EH (cell line): ENCODE measurements around the gene ADAM12.

Source experiments
- DNase-seq: peaks from one replicate; pipeline ENCODE4 v3.0.0-alpha.2; 2015; ENCODE audit warnings: low read depth

Gene ADAM12

GRCh38 chr10:126314863-126315493 lies 73.3 kb downstream of the ADAM12 start:
- no peak for DNase-seq

GRCh38 chr10:126312167-126312566 lies 76.1 kb downstream of the ADAM12 start:
- no peak for DNase-seq

GRCh38 chr10:126309228-126309883 lies 78.9 kb downstream of the ADAM12 start:
- peak; percentile 25 for DNase-seq

- DNase-seq = peak; percentile 47
These were observed 85.2 kb downstream of the ADAM12 start for GRCh38 chr10:126302826-126303665.

GRCh38 chr10:126302476-126302756 lies 85.9 kb downstream of the ADAM12 start:
- no peak for DNase-seq

- no peak for DNase-seq
These were observed 86.4 kb downstream of the ADAM12 start for GRCh38 chr10:126301701-126302475.

GRCh38 chr10:126294451-126294850 lies 93.8 kb downstream of the ADAM12 start:
- no peak for DNase-seq

GRCh38 chr10:126290232-126290631 lies 98.0 kb downstream of the ADAM12 start:
- no peak for DNase-seq

- DNase-seq = no peak
These were observed 99.5 kb downstream of the ADAM12 start for GRCh38 chr10:126288547-126289493.

GRCh38 chr10:126286256-126286780 lies 102.0 kb downstream of the ADAM12 start:
- DNase-seq = no peak

- no peak for DNase-seq
These were observed 105.0 kb downstream of the ADAM12 start for GRCh38 chr10:126283307-126283706.

GRCh38 chr10:126278851-126279250 lies 109.4 kb downstream of the ADAM12 start:
- no peak for DNase-seq

- DNase-seq = no peak
These were observed 111.1 kb downstream of the ADAM12 start for GRCh38 chr10:126277181-126277580.

GRCh38 chr10:126272526-126272925 lies 115.8 kb downstream of the ADAM12 start:
- DNase-seq = no peak

GRCh38 chr10:126270111-126270510 lies 118.2 kb downstream of the ADAM12 start:
- peak; percentile 54 for DNase-seq

- DNase-seq = no peak
These were observed 120.0 kb downstream of the ADAM12 start for GRCh38 chr10:126268013-126268920.

- peak; percentile 32 for DNase-seq
These were observed 123.9 kb downstream of the ADAM12 start for GRCh38 chr10:126264102-126265018.

GRCh38 chr10:126263006-126263676 lies 125.1 kb downstream of the ADAM12 start:
- no peak for DNase-seq
